ENCODE data around the gene ZDHHC12.

ZDHHC12 gene

DNA sequence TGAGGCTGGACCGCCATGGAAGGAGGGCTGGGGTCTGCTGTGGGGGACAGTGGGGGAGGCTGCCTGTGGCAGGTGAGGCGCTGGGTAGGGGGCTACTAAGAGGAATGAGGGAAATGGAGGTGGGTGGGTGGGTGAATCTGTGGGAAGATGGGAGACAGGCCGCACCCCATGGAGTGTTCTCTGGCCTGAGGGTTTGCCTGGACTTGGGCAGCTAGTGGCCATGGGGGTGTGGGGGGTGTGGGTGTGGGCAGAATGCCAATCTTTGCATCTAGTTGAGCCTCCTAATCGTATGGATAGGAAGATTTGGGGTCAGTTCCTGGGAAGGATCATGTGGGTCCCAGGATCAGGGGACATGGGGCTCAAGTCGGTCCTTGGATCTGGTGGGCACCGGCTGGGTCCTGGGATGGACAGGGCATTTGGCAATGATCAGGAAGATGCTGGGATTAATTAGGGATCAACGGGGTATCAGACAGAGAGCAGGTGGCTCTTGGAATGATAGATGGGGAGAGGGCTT, 518 bp downstream of the ZDHHC12 start:
- peak; percentile 43 to 58 for DNase-seq
- TF ChIP-seq POLR2A (IDR thresholded peaks at IDR 0.05; ENCODE audit: low read length) (no peak), GATA1 (IDR thresholded peaks at IDR 0.05; ENCODE audit: low read depth, low read length) (no peak)

DNA sequence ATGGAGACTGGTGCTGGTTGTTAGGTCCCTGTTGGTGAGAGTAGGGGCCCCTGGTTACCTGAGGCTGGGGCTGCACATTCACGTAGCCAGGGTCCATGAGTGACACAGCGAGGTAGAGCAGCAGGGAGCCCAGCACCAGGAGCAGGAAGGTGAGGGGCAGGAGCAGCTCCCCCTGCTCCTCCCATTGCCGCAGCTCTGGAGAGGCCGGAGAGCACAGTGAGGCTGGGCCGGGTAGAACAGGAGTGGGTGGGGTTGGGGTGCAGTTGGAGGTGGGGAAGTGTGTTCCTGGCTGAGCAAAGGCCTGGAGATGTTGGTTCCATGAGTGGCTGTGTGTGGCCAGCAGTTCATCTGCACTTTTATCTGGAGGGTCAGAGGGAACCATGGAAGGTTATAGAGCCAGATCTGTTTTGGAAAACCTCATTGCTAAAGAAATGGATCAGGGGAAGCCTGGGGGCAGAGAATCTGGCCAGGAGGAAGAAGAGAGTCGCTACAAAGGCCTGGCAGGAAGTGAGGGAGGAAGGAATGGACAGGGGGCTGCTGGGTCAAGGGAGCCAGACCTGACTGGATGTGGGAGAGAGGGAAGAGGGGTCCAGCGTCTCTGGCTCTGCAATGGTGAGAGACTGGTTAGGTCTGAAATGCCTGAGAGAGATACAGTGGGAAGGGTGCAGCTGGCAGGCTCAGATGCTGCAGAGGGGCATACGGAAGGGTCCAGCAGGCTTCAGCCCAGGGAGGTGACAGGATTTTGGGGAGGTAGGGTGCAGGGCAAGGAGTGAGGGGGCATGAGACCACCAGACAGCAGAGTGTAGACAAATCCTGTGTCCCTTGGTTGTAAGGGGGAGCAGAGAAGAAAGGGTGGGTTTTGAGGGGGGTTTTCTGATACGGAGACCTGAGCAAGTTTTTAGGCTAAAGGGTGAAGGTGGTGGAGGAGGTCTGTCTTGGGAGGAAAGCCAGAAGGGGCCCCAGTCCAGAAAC, 1.3 kb downstream of the ZDHHC12 start:
- TF ChIP-seq GATA1 (IDR thresholded peaks at IDR 0.05; ENCODE audit: low read depth, low read length) = no peak
- no peak for TF ChIP-seq POLR2A (IDR thresholded peaks at IDR 0.05; ENCODE audit: low read length)
- DNase-seq = no peak

DNA sequence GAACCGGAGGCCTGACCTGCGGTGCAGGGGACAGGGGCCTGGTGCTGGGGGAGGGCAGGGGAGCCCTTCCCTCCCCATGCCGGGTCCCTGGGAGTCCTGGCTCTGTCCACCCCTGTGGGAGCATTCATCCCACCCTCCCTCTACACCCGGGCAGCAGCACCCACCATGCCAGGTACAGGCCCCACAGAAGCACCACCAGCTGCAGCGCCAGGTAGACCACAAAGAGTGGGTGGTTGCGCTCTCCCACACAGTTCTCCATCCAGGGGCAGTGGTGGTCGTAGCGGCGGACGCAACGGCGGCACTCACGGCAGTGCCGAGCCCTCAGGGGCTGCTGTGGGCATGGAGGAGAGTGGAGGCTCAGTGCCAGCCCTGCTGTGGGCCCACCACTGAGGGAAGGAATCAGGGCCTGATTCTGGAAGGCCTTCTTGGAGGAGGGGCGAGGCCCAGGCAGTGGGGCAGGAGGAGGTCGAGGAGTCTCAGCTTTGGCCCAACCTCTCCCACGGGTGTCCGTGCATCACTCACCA, 2.4 kb downstream of the ZDHHC12 start:
- no peak for DNase-seq
- no peak for TF ChIP-seq POLR2A (IDR thresholded peaks at IDR 0.05; ENCODE audit: low read length)
- no peak for TF ChIP-seq GATA1 (IDR thresholded peaks at IDR 0.05; ENCODE audit: low read depth, low read length)

DNA sequence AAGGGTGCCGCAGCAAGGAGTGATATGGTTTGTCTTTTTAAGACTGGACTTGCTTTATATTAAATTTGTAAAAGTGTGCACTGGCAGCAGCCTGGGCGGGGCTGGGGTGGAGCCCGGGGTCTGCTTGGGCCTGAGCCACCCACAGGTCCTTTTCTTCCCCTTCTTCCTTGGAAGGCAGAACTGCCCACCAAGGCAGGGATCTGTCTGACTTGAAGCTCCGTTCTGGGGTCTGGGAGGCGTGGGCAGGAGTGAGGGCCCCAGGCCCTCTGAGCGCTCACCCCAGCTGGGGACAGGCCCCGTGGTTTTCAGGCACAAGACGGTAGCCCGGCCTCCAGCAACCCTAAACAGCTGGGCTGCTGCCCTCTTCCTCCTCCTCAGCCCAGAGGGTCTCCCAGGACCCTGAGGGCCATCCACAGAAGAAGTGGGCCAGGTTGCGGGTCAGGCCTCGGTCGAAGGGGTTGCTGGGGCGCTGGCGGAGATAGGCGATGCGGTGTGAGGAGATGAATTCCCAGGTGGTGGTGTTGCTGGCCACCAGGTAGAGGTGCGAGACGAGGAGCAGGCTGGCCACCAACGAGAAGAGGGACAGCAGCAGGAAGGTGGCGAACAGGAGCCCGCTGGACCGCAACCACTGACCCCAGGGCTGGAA, 3.0 kb downstream of the ZDHHC12 start:
- DNase-seq = no peak
- TF ChIP-seq POLR2A (IDR thresholded peaks at IDR 0.05; ENCODE audit: low read length) = no peak
- TF ChIP-seq GATA1 (IDR thresholded peaks at IDR 0.05; ENCODE audit: low read depth, low read length) = no peak

DNA sequence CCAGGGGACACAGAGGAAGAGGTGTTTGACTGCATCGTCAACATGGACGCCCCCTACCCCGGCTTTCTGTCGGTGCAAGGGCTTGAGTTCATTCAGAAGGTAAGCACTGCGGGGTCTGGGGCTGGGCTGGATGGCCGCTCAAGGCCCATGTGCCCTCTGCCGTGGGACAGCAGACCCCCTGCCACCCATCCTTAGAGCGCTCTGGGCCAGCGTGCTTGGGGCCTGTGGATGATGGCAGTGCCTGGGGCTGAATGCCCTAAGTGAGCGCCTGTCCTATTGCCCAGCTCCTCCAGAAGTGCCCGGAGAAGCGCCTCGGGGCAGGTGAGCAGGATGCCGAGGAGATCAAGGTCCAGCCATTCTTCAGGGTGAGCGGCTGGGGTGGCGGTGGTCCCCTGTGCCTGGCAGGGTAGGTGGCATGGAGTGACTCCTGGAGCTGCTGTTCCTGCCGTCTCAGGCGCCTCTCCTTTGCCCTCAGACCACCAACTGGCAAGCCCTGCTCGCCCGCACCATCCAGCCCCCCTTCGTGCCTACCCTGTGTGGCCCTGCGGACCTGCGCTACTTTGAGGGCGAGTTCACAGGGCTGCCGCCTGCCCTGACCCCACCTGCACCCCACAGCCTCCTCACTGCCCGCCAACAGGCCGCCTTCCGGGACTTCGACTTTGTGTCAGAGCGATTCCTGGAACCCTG, 3.9 kb downstream of the ZDHHC12 start:
- TF ChIP-seq GATA1 (IDR thresholded peaks at IDR 0.05; ENCODE audit: low read depth, low read length) (no peak), POLR2A (IDR thresholded peaks at IDR 0.05; ENCODE audit: low read length) (no peak)
- no peak for DNase-seq

DNA sequence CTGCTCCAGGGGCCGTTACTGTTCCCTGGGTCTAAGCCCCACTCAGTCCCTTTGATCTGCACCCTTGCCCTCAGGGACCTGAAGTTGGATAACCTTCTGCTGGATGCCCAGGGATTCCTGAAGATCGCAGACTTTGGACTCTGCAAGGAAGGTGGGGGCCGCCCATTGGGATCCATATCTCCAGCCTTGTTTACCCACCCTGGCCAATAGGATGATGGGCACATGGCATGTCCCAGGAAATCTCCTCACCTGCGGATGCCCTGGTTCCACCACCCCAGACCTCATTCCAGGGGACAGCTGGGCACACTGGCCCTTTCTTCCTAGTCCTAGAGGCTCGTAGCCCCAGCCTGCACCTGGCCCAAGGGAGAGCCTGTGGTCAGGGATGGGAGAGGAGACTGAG, 5.5 kb downstream of the ZDHHC12 start:
- no peak for DNase-seq
- TF ChIP-seq POLR2A (IDR thresholded peaks at IDR 0.05; ENCODE audit: low read length) (no peak), GATA1 (IDR thresholded peaks at IDR 0.05; ENCODE audit: low read depth, low read length) (no peak)

DNA sequence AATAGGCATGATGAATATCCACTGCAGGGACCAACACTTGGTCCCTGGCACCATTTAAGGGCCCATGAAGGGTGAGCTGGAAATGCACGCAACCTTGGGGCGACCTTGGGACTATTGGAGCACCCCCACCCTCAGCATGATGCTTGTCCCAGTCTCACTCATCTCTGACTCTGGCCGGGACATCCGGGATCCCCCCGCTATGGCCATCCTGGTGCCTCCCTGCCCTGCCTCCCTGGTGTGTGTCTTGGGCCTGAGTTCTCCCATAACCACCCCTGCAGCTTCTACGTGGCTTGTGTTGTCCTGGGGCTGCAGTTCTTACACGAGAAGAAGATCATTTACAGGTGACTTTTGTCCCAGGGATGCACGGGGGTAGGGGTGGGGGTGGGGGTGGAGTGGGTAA, 5.9 kb downstream of the ZDHHC12 start:
- DNase-seq = no peak
- TF ChIP-seq GATA1 (IDR thresholded peaks at IDR 0.05; ENCODE audit: low read depth, low read length) = no peak
- no peak for TF ChIP-seq POLR2A (IDR thresholded peaks at IDR 0.05; ENCODE audit: low read length)

DNA sequence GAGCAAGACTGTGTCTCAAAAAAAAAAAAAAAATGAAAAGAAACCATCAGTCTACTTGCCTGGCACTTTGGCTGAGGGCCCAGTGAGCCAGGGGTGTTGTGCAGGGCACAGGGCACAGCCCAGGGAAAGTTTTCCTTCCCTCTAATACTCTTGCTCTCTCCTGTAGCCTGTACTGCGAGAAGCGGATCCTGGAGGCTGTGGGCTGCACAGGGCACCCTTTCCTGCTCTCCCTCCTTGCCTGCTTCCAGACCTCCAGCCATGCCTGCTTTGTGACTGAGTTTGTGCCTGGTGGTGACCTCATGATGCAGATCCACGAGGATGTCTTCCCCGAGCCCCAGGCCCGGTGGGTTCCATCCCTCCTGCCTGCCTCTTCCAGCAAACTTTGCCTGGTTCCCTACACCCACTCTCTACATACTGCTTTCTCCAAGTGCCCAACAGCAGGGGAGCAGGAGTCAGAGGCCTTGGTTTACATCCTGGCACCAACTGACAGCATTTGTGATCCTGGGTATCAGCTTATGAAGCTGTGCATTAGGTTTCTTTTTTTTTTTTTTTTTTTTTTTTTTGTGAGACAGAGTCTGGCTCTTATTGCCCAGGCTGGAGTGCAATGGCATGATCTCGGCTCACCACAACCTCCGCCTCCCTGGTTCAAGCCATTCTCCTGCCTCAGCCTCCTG, 7.2 kb downstream of the ZDHHC12 start:
- TF ChIP-seq POLR2A (IDR thresholded peaks at IDR 0.05; ENCODE audit: low read length) = no peak
- no peak for TF ChIP-seq GATA1 (IDR thresholded peaks at IDR 0.05; ENCODE audit: low read depth, low read length)
- no peak for DNase-seq

DNA sequence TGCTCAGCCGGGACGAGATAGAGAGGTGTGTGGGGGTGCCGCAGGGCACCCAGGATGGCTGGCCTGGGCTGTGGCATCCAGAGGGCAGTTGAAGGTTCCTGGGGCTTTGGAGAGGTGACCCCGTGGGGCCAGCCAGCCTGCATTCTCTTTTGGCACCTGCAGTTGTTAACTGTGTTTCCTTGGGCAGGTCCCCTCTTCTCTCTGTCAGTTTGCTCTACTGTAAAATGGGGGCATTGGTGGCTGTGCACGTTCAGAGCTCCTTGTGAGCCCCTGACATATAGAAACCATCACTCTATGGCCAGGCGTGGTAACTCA, 8.5 kb downstream of the ZDHHC12 start:
- no peak for TF ChIP-seq POLR2A (IDR thresholded peaks at IDR 0.05; ENCODE audit: low read length)
- no peak for TF ChIP-seq GATA1 (IDR thresholded peaks at IDR 0.05; ENCODE audit: low read depth, low read length)

DNA sequence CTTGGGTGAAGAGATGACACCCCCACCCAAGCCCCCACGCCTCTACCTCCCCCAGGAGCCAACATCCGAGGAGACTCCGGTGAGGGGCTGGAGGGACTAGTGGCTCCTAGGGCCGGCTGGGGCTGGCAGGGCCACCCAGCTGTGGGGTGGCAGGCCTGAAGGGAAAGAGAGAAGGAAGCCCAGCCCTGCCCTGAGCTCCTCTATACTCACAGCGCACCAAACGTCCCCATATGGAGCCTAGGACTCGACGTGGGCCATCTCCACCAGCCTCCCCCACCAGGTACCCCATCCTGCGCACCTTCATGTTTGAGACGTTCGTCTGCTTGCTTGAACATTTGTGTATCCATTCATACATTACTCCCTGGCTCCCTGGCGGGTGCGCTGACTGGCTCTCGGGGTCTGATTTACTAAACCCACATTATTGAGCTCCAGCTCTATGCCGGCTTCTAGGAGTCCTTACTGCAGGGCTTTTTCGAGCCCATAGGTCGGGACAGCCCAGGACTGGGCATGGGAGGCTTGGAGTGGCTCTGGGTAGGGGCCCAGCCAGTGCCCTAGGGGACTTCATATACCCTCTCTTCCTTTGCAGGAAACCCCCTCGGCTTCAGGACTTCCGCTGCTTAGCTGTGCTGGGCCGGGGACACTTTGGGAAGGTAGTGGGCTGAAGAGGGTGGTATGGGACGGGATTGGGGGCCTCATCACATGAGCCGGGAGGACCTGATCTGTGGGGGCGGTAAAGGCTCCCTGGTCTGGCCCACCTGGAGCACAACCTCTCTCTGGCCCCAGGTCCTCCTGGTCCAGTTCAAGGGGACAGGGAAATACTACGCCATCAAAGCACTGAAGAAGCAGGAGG, 9.1 kb downstream of the ZDHHC12 start:
- no peak for DNase-seq
- TF ChIP-seq GATA1 (IDR thresholded peaks at IDR 0.05; ENCODE audit: low read depth, low read length) (no peak), POLR2A (IDR thresholded peaks at IDR 0.05; ENCODE audit: low read length) (no peak)

More for the DNA sequence above, 8.5 kb downstream of the ZDHHC12 start:
- no peak for DNase-seq

DNA sequence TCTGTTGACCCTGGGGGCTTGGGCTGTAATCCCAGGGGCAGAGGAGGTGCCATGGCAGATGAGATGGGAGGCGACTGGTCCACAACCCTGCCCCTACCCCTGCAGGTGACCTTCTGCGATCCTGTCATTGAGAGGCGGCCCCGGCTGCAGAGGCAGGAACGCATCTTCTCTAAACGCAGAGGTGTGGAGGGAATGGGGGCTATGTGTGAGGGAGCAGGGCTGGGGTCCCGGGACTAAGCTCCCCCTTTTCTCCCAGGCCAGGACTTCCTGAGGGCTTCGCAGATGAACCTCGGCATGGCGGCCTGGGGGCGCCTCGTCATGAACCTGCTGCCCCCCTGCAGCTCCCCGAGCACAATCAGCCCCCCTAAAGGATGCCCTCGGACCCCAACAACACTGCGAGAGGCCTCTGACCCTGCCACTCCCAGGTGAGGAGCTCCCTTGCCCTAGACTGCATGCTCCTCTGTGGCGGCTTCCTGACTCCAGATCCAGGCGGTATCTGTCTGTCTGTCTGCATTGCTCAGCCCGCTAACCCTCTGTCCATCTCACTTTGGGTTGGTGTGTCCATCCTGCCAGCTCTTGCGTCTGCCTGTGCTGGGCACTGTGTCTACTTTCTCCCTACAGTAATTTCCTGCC, 9.9 kb downstream of the ZDHHC12 start:
- DNase-seq = no peak

DNA sequence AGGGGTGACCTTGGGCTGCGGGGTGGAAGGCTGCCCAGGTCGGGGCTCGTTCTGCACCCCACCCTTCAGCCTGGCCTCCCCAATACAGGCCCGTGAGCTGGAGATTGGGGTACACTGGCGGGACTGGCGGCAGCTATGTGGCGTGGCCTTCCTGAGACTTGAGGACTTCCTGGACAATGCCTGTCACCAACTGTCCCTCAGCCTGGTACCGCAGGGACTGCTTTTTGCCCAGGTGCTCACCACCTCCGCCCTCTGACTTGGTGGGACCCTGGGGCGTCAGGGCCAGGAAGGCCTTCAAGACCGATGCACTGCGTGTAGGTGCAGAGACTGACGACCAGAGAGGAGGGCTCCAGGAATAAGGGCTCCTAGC, 10.5 kb downstream of the ZDHHC12 start:
- no peak for TF ChIP-seq GATA1 (IDR thresholded peaks at IDR 0.05; ENCODE audit: low read depth, low read length)
- no peak for TF ChIP-seq POLR2A (IDR thresholded peaks at IDR 0.05; ENCODE audit: low read length)
- no peak for DNase-seq

More for the DNA sequence above, 9.9 kb downstream of the ZDHHC12 start:
- TF ChIP-seq GATA1 (IDR thresholded peaks at IDR 0.05; ENCODE audit: low read depth, low read length) (no peak), POLR2A (IDR thresholded peaks at IDR 0.05; ENCODE audit: low read length) (no peak)

All from erythroblast (primary cell).